NCI-H128 (cell line): ENCODE measurements around the gene XPR1.
A peak's percentile ranks its signal among the peaks of the same experiment; 100 is the strongest.
"Not testable (repeated sequence)": the region's sequence is repeated elsewhere in the genome, so short reads cannot be mapped to it uniquely, and the experiment has no call there.

Experiments used
- DNase-seq: peaks from one replicate; lab custom pipeline; 2025; ENCODE audit not compliant: unreplicated experiment; lab: John Stamatoyannopoulos, UW

The XPR1 gene

GRCh38 chr1:180643693-180644092 is 11.9 kb downstream of the XPR1 start:
- DNase-seq = peak; percentile 29

GRCh38 chr1:180644526-180645192 is 12.8 kb downstream of the XPR1 start:
- DNase-seq = no peak

GRCh38 chr1:180645261-180645660 is 13.4 kb downstream of the XPR1 start:
- not testable (repeated sequence) for DNase-seq

GRCh38 chr1:180646093-180646492 is 14.3 kb downstream of the XPR1 start:
- no peak for DNase-seq

GRCh38 chr1:180646547-180646946 is 14.7 kb downstream of the XPR1 start:
- no peak for DNase-seq

- no peak for DNase-seq
Observed at GRCh38 chr1:180652792-180653191, 21.0 kb downstream of the XPR1 start.

GRCh38 chr1:180662709-180663108 is 30.9 kb downstream of the XPR1 start:
- no peak for DNase-seq

- no peak for DNase-seq
Observed at GRCh38 chr1:180670681-180671080, 38.9 kb downstream of the XPR1 start.

- DNase-seq = no peak
Observed at GRCh38 chr1:180672105-180672504, 40.3 kb downstream of the XPR1 start.

GRCh38 chr1:180672505-180672904 is 40.7 kb downstream of the XPR1 start:
- no peak for DNase-seq

GRCh38 chr1:180674603-180675530 is 43.0 kb downstream of the XPR1 start:
- no peak for DNase-seq

- DNase-seq = no peak
Observed at GRCh38 chr1:180675586-180675985, 43.8 kb downstream of the XPR1 start.

GRCh38 chr1:180680558-180681144 is 48.8 kb downstream of the XPR1 start:
- DNase-seq = no peak

- DNase-seq = not testable (repeated sequence)
Observed at GRCh38 chr1:180683117-180683516, 51.3 kb downstream of the XPR1 start.

GRCh38 chr1:180691322-180691913 is 59.6 kb downstream of the XPR1 start:
- no peak for DNase-seq

GRCh38 chr1:180693564-180694244 is 61.9 kb downstream of the XPR1 start:
- DNase-seq = no peak

- no peak for DNase-seq
Observed at GRCh38 chr1:180695282-180695681, 63.5 kb downstream of the XPR1 start.

GRCh38 chr1:180696361-180696760 is 64.5 kb downstream of the XPR1 start:
- no peak for DNase-seq

- no peak for DNase-seq
Observed at GRCh38 chr1:180698580-180698979, 66.8 kb downstream of the XPR1 start.

- DNase-seq = not testable (repeated sequence)
Observed at GRCh38 chr1:180702376-180702775, 70.6 kb downstream of the XPR1 start.

GRCh38 chr1:180710746-180711145 is 78.9 kb downstream of the XPR1 start:
- DNase-seq = not testable (repeated sequence)
